HepG2 (cell line): ENCODE data around the gene IL36A. TPM values are rescaled to one million over a fixed set of nuclear protein-coding genes. Genes with fewer than 3 reads are reported as not detected.

Source experiments
- ATAC-seq: fragments of 200-7000 bp; cut with Tn5 transposase; 3 replicates; pipeline ENCODE4 v1.9.1; 2020; ENCODE audit warnings: mild to moderate bottlenecking, moderate library complexity
- BruUV-seq: library from RNA; stranded (reverse); fragments of 400-500 nt; replicated peaks from 2 replicates; lab custom pipeline; 2021; lab: Mats Ljungman, UMichigan
- CTCF ChIA-PET: fragments of 300-600 bp; formaldehyde crosslinking; extraction: SDS; loops from one replicate; lab custom pipeline; 2021; ENCODE audit warnings: low total read pairs, inconsistent platforms, low intra/inter-chr PET ratio; lab: Yijun Ruan, JAX
- POLR2A ChIA-PET: fragments of 350-600 bp; sonication (Branson Sonifier 250); formaldehyde crosslinking; loops from one replicate; lab custom pipeline; 2020; ENCODE audit warnings: antibody characterized with exemption, inconsistent platforms; lab: Yijun Ruan, JAX
- DNase-seq: peaks from one replicate; pipeline ENCODE4 v3.0.0-alpha.2; 2015; ENCODE audit warnings: low spot score
- FAIRE-seq: peaks from 3 replicates; lab custom pipeline; 2011; peaks lifted over from hg19 to GRCh38; lab: Jason Lieb, UNC
- H2AFZ ChIP-seq: one replicate; pipeline ENCODE4 v1.6.1; 2011; ENCODE audit warnings: low read length, inconsistent platforms
- H3K27ac ChIP-seq: fragments of 300-600 bp; 3 replicates; pipeline ENCODE4 v1.8.0; 2011; ENCODE audit warnings: mixed run types, mild to moderate bottlenecking, mixed read lengths, low read length, inconsistent platforms; ENCODE audit not compliant: insufficient read depth; ENCODE audit errors: extremely low read length
- H3K27me3 ChIP-seq, 2 experiments: fragments of 200-600 bp in 1 of 2; 2 replicates in 1 of 2; 3 replicates in 1 of 2; pipeline versions ENCODE4 v1.6.0 to v1.8.0; 2011; ENCODE audit warnings: low read length in 2 of 2, mild to moderate bottlenecking in 2 of 2, moderate library complexity in 2 of 2, inconsistent platforms in 1 of 2; ENCODE audit not compliant: insufficient read depth in 2 of 2, control insufficient read depth in 1 of 2
- H3K36me3 ChIP-seq, 2 experiments: fragments of 200-600 bp in 1 of 2; replicated peaks in 1 of 2; 2 replicates in 1 of 2; 3 replicates in 1 of 2; pipeline versions ENCODE4 v1.5.1 to v1.8.0; 2011; ENCODE audit warnings: low read length in 2 of 2, inconsistent platforms in 1 of 2; ENCODE audit not compliant: insufficient read depth in 2 of 2, control insufficient read depth in 1 of 2
- H3K4me1 ChIP-seq: 2 replicates; pipeline ENCODE4 v1.5.1; 2012; ENCODE audit warnings: low read length, inconsistent platforms; ENCODE audit not compliant: insufficient read depth
- H3K4me2 ChIP-seq: 2 replicates; pipeline ENCODE4 v1.6.0; 2011; ENCODE audit warnings: low read depth, low read length, inconsistent platforms
- H3K4me3 ChIP-seq, 3 experiments: fragments of 200-600 bp in 1 of 3; sonication (generic), shearing (Covaris generic) in 1 of 3; replicated peaks in 1 of 3; 2 replicates each; pipeline ENCODE4 v1.5.1; 2011 to 2016; ENCODE audit warnings: low read length in 3 of 3, inconsistent platforms in 2 of 3, low read depth in 2 of 3, mild to moderate bottlenecking in 2 of 3, control low read depth in 1 of 3, mixed read lengths in 1 of 3; ENCODE audit not compliant: insufficient read depth in 1 of 3
- H3K79me2 ChIP-seq: one replicate; pipeline ENCODE4 v1.6.1; 2011; ENCODE audit warnings: low read length, inconsistent platforms; ENCODE audit not compliant: insufficient read depth
- H3K9ac ChIP-seq: 2 replicates; pipeline ENCODE4 v1.6.0; 2011; ENCODE audit warnings: mild to moderate bottlenecking, low read depth, low read length, inconsistent platforms; ENCODE audit not compliant: insufficient read depth
- H3K9me3 ChIP-seq: 2 replicates; pipeline ENCODE4 v1.5.1; 2012; ENCODE audit warnings: mild to moderate bottlenecking, low read length
- H4K20me1 ChIP-seq: 2 replicates; pipeline ENCODE4 v1.6.0; 2011; ENCODE audit warnings: inconsistent platforms, mild to moderate bottlenecking, low read length, moderate library complexity; ENCODE audit not compliant: insufficient read depth
- ARID5B ChIP-seq: IDR thresholded peaks from 2 replicates; pipeline ENCODE4 v1.4.0; 2020; ENCODE audit warnings: mild to moderate bottlenecking, missing genetic modification reagents
- CREM ChIP-seq, 2 experiments: sonication (generic) in 1 of 2; formaldehyde crosslinking in 1 of 2; IDR thresholded peaks; 2 replicates each; pipeline versions ENCODE4 v1.4.0 to v1.6.1; 2016 to 2020; ENCODE audit warnings: antibody characterized with exemption in 1 of 2, mild to moderate bottlenecking in 1 of 2, missing genetic modification reagents in 1 of 2
- EZH2 ChIP-seq: conservative IDR thresholded peaks from 2 replicates; pipeline ENCODE4 v1.6.1; 2012; ENCODE audit warnings: mild to moderate bottlenecking, low read depth, low read length, moderate library complexity
- FOXA1 ChIP-seq, 2 experiments: fragments of 450-650 bp in 1 of 2; sonication (generic) in 1 of 2; formaldehyde crosslinking in 1 of 2; IDR thresholded peaks; 2 replicates each; pipeline versions ENCODE4 v1.4.0 to v1.6.1; 2016 to 2020; ENCODE audit warnings: missing genetic modification reagents in 1 of 2
- HNF4A ChIP-seq: sonication (generic); formaldehyde crosslinking; IDR thresholded peaks from 2 replicates; pipeline ENCODE4 v1.4.0; 2020; ENCODE audit warnings: missing genetic modification reagents
- RFXANK ChIP-seq: IDR thresholded peaks from 2 replicates; pipeline ENCODE4 v1.6.1; 2016
- SETDB1 ChIP-seq: sonication (generic); formaldehyde crosslinking; IDR thresholded peaks from 2 replicates; pipeline ENCODE4 v1.5.1; 2020; ENCODE audit warnings: missing genetic modification reagents, mild to moderate bottlenecking, borderline replicate concordance
- TBX2 ChIP-seq: sonication (generic); formaldehyde crosslinking; IDR thresholded peaks from 2 replicates; pipeline ENCODE4 v1.5.0; 2020; ENCODE audit warnings: missing genetic modification reagents, mild to moderate bottlenecking, borderline replicate concordance
- TEAD3 ChIP-seq: optimal IDR thresholded peaks from 2 replicates; pipeline ENCODE3; 2016; ENCODE audit warnings: borderline replicate concordance
- TFDP1 ChIP-seq: IDR thresholded peaks from 2 replicates; pipeline ENCODE4 v1.6.1; 2016; ENCODE audit warnings: missing compliant biosample characterization, missing genetic modification reagents, borderline replicate concordance
- ZNF160 ChIP-seq: sonication (generic); formaldehyde crosslinking; IDR thresholded peaks from 2 replicates; pipeline ENCODE4 v1.8.0; 2022; ENCODE audit warnings: mild to moderate bottlenecking, inconsistent platforms, missing genetic modification reagents
- ZNF205 ChIP-seq: IDR thresholded peaks from 2 replicates; pipeline ENCODE4 v1.6.1; 2018; ENCODE audit warnings: missing biosample characterization, missing genetic modification reagents
- ZNF264 ChIP-seq: sonication (generic); formaldehyde crosslinking; IDR thresholded peaks from 2 replicates; pipeline ENCODE4 v1.4.0; 2020; ENCODE audit warnings: missing genetic modification reagents
- ZNF280B ChIP-seq: sonication (generic); formaldehyde crosslinking; IDR thresholded peaks from 2 replicates; pipeline ENCODE4 v1.5.0; 2020; ENCODE audit warnings: missing genetic modification reagents, mild to moderate bottlenecking, borderline replicate concordance
- ZNF317 ChIP-seq: sonication (generic); formaldehyde crosslinking; IDR thresholded peaks from 2 replicates; pipeline ENCODE4 v1.5.0; 2020; ENCODE audit warnings: mild to moderate bottlenecking, missing genetic modification reagents
- ZNF704 ChIP-seq: sonication (generic); formaldehyde crosslinking; IDR thresholded peaks from 2 replicates; pipeline ENCODE4 v1.8.1; 2023; ENCODE audit warnings: mild to moderate bottlenecking, inconsistent platforms, moderate library complexity, missing genetic modification reagents, borderline replicate concordance
- ZNF773 ChIP-seq: sonication (generic); formaldehyde crosslinking; IDR thresholded peaks from 2 replicates; pipeline ENCODE4 v1.4.0; 2020; ENCODE audit warnings: missing genetic modification reagents, borderline replicate concordance
- ZSCAN22 ChIP-seq: sonication (generic); formaldehyde crosslinking; IDR thresholded peaks from 2 replicates; pipeline ENCODE4 v1.4.0; 2020; ENCODE audit warnings: mild to moderate bottlenecking, missing genetic modification reagents
- in situ Hi-C: cut with HindIII; loops from 2 replicates; pipeline ENCODE4 v1.10.0; 2017; ENCODE audit warnings: low pct_unique_long_range_greater_than_20kb; ENCODE audit not compliant: extremely low pct_ligation_motif_present
- intact Hi-C: fragments of 100-400 bp; cut with micrococcal nuclease; formaldehyde crosslinking; loops from one replicate; pipeline ENCODE4 v1.10.0; 2022; ENCODE audit not compliant: unreplicated experiment
- polyA plus RNA-seq, 8 experiments: library from polyadenylated mRNA; depleted of rRNA in 3 of 8; stranded (reverse) in 7 of 8; unstranded in 1 of 8; fragments of >200 nt; fragmentation: Illumina TruSeq in 4 of 8; extraction: Trizol in 4 of 8; gene quantifications; 2 replicates each; pipeline versions ENCODE4 v1.2.1 to v1.2.3, GENCODE V29; 2011 to 2016; ENCODE audit warnings: low read depth in 4 of 8, missing spikeins in 1 of 8, mixed read lengths in 1 of 8; ENCODE audit not compliant: insufficient read depth in 1 of 8
- total RNA-seq, 5 experiments: library from RNA; depleted of rRNA; stranded (reverse); fragments of >200 nt; fragmentation: Illumina TruSeq; extraction: Trizol; gene quantifications; 2 replicates each; pipeline ENCODE4 v1.2.3, GENCODE V29; 2016; ENCODE audit warnings: low read depth in 1 of 5

The IL36A gene
- total and polyA plus RNA-seq, 2 of the 13 experiments (the other 11 are each of a cell fraction or from before 2014, with no cell fraction given), result not detected

- no peak overlapping the region for H3K9ac ChIP-seq
- H3K4me1 ChIP-seq, result peaks cover 14% of the 10 kb centered on the region
- DNase-seq, result peak; percentile 70
- intact Hi-C loops, result no loop called here
- no peak overlapping the region for H2AFZ ChIP-seq
- H3K79me2 ChIP-seq, result no peaks in the 10 kb centered on the region
- ATAC-seq, result peak; percentile 91
- no peaks in the 10 kb centered on the region for H4K20me1 ChIP-seq
- H3K27me3 ChIP-seq, result no peaks in the 10 kb centered on the region; a peak in 1 of 5 replicates
- BruUV-seq, result no TSS peak
- H3K27ac ChIP-seq, result no peak overlapping the region
- no peak for FAIRE-seq
- no peaks in the 10 kb centered on the region for H3K36me3 ChIP-seq
- POLR2A ChIA-PET, result no interaction called here
- no peak overlapping the region for H3K4me2 ChIP-seq
- H3K4me3 ChIP-seq, result no peak overlapping the region
- H3K9me3 ChIP-seq, result no peaks in the 10 kb centered on the region
- in situ Hi-C loops, result no loop called here
- CTCF ChIA-PET, result no interaction called here
- peak; percentile 52; the same call in 1 of the 2 replicates for TF ChIP-seq ARID5B
- no peak for TF ChIP-seq ZNF280B (CRISPR knock-in tag)
- no peak for TF ChIP-seq ZNF704 (CRISPR knock-in tag)
- no peak for TF ChIP-seq RFXANK (CRISPR knock-in tag)
- no peak for TF ChIP-seq EZH2
- no peak for TF ChIP-seq SETDB1 (CRISPR knock-in tag)
- peak; percentile 38; the same call in 1 of the 2 replicates for TF ChIP-seq CREM (IDR thresholded peaks at IDR 0.05)
- no peak for TF ChIP-seq CREM (CRISPR knock-in tag; IDR thresholded peaks at IDR 0.05)
- TF ChIP-seq ZNF205, result no peak
- TF ChIP-seq HNF4A (CRISPR knock-in tag), result peak; percentile 77
- TF ChIP-seq ZSCAN22, result no peak
- TF ChIP-seq FOXA1 (IDR thresholded peaks at IDR 0.05), result no peak
- TF ChIP-seq FOXA1 (CRISPR knock-in tag; IDR thresholded peaks at IDR 0.05), result 0 out of 2 replicates have a peak, but pooled peaks have one; percentile 24
- TF ChIP-seq TEAD3 (CRISPR knock-in tag), result no peak
- TF ChIP-seq ZNF773, result no peak
- TF ChIP-seq TFDP1 (CRISPR knock-in tag), result no peak
- TF ChIP-seq ZNF160, result no peak
- TF ChIP-seq ZNF264 (CRISPR knock-in tag), result peak; percentile 49; the same call in 1 of the 2 replicates
- TF ChIP-seq TBX2 (CRISPR knock-in tag), result 0 out of 2 replicates have a peak, but pooled peaks have one; percentile 16
- TF ChIP-seq ZNF317 (CRISPR knock-in tag), result no peak
Observed at GRCh38 chr2:112993831-112994230, 11.4 kb upstream of the IL36A start.
